GM21515 (cell line): ENCODE results near the gene KLF15.

Source experiments
- ATAC-seq: cut with Tn5 transposase; IDR thresholded peaks from one replicate; pipeline ENCODE4 v1.9.1; 2021; ENCODE audit not compliant: unreplicated experiment

Gene KLF15

DNA sequence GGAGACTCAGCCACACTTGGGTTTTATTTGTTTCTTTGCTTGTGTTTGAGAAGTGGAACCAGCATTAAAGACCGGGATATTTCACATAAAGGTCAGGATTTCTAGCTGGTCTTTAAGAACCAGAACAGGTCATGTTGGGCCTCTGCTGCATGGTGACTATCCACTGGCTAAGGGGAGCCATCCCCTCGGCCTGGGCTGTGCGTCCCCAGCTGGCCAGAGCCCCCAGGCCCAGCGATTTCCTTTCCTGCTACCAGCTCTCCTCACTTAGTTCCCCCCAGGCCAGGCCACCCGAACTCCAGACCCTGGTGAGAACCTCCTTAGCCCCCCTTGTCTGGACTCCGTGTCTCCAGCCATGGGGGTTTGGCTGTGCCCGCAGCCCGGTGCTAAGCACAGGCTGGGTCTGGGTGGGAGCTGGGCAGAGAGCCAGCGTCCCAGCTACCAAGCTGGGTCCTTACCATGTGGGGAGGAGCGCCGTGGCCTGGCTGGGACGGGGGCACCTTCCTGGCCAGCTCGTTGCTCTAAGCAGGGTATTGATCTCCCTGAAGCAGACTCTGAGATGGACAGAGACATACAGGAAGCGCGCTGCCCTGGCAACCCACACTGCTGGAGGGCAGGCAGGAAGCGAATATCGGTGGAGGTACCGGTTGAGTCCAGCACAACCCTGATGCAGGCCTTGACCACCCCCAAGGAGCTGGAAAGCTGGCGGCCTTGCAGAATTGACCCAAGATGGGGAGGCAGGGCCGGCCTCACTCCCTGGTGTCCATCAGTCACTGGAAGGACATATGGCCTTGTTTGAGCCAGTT, 49.4 kb downstream of the KLF15 start:
- ATAC-seq, result no peak

DNA sequence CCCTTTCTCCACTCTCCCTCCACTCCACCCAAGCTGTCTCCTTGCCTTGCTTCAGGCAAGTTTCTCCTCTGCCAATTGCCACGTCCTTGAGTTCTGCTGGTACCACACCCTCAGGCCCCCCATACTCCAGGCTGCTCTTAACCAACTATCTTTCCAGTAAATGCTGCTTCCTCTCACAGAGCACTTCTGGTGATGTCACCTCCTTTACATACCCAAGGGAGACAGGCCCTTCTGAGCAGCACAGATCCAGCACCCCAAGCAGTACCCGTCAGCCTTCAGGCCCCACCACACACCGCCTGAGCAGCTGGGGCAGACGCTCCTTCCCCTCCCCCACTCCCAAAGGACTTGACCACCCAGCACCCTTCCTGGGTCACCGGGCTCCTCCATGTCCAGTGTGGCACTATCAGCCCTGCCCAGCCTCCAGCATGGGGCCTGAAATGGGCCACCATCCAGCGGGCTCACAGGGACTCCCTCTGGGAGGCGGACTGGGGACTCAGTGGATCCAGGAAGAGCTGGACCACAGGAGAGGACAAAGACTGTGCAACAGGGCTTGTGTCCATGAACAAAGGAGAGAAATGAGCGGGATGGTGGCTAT, 50.2 kb downstream of the KLF15 start:
- ATAC-seq, result no peak

DNA sequence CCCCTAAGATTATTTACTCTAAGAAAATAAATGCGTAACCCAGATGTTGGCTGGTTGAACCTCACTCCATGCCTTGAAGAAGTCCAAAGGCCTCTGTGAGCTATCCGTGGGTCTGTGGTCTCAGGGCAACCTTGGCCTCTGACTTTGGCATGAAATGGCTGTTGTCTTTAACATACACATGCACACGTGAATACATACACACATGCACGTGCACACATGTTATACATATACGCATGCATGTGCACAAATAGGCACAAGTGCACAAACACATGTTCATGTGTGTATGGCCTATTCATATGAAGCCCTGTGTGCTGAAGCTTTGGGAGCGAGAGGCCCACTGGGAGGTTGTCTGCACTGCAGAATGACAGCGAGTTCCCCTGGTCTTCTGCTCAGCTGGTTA, 50.8 kb downstream of the KLF15 start:
- ATAC-seq, result no peak

DNA sequence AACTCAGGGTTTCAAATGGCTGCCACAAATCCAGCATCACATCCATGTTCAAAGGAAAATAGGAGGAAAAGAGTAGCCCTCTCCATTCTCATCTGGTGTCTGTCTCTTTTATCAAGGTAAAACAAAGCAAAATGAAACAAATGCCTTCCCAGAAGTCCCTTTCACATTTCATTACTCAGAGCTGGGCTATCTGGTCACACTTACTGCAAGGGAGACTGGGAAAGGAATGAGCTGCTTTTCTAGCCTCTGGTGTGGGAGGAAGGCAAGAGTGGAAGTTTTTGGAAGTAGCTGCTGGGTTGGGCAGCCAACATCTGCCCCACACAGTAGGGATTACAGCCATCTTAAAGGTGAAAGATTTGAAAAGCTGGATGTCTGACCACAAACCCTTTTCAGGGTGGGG, 51.8 kb downstream of the KLF15 start:
- ATAC-seq, result no peak

DNA sequence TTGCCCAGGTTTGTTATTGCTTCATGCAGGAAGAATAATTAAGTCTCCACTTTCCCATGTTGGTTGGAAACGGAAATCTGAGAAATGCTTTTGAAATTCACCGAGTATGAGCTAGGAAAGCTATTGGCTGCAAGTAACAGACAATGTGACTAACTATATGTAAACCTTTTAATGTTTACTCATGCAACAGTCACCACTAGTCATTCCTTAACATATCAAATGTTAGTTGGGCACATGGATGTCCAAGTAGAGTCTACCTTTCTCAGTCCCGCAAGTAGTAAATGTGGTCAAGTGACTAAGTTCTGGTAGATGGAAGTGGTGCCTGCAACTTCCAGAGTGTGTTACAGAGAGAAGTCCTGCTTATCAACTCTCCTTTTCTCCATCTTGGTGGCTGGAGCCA, 52.5 kb downstream of the KLF15 start:
- no peak for ATAC-seq

DNA sequence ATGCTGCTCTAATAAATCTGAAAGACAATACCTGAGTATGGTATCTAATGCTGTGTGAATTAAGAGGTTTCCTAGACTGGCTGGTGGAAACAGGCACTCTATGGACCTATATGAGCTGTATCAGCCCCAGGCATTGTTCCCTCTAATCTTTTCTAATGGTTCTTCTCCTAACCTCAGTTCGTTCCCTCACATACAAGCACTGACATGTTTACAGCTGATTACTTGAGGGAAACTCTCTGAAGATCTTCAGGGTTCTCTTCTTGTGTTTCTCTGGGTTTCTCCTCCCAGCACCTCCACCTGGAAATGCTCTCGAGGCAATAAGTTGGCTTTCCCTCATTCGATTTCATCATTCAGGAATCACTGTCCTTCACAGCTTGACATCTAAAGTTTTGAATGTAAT, 52.9 kb downstream of the KLF15 start:
- ATAC-seq, result no peak

DNA sequence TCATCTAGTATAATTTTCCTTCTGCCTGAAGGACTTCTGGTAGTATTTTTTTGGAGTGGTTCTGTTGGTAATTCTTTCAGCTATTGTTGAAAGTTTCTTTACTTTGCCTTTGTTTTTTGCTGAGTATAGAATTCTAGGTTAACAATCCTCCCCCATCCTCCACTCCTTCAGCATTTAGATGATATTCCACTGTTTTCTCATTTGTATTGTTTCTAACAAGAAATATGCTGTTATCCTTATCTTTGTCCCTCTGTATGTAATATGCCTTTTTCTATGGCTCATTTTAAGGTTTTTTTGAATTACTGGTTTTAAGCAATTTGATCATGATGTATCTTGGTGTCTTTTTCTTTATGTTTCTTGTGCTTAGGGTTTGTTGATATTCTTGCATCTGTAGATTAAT, 53.9 kb downstream of the KLF15 start:
- no peak for ATAC-seq

DNA sequence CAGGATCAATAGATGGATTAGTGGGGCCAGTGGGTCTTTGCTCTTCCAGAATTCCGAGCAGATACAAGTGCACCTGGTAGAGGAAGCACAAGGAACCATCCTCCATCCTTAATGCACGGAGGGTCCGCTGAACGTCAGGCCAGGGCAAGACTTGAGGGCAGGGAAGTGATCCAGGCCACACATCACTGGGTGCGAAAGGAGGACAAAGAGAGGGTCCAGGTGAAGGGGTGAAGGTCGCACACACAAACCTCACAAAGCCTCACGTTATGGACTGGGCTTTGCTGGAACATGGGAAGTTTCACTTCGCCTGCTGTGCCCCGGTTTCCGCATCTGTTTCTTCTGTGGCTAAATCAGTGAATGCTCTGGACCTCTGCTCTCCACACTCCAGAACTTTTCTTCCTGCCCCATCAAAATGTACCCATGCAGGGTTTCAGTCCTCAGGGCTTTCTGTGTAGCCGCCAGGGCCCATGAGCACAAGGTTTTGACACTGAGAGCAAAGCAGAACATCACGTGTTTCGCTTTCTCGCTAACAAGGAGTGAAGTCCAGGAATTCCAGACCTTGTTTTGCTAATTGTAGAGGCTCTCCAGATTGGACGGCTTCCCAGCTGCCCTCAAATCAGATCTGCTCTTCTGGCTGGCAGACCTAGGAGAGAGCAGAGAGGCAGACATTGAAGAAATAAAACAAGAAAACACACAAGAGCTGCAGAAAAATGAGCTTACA, 56.3 kb downstream of the KLF15 start:
- no peak for ATAC-seq

DNA sequence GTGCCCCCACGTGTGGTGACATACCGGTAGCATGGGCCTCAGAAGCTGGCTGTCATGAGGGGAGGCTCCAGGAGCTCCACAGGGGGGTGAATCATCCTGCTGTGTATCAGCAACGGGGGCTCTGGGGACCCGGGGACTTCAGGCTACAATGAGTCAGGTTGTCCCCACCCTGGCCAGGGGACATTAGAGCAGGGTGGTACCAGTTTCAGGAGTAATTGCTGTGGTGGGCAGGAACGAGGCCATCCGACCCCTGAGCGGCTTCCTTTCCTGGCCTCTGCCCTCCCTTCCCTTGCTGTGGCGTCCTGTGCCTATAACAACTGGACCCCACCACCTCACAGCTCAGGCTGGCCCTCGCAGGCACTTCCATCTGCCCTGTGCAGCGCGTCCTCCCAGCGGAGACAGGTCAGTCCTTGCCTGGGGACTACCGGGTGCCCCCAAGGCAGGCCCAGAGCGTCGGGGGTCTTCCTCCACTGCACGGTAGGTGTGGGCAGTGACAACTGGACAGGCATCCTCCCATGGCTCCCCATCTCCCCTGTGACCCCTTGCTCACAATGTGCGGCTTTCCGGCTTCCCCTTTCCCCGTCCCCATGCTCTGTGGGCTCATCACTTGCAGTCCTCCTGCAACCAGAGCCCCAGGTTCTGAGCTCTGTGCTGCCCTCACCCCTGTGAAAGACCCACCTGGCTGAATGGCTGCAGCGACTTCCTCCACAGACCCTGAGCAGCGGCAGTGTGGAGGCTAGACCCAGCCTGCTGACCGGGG, 57.0 kb downstream of the KLF15 start:
- no peak for ATAC-seq

DNA sequence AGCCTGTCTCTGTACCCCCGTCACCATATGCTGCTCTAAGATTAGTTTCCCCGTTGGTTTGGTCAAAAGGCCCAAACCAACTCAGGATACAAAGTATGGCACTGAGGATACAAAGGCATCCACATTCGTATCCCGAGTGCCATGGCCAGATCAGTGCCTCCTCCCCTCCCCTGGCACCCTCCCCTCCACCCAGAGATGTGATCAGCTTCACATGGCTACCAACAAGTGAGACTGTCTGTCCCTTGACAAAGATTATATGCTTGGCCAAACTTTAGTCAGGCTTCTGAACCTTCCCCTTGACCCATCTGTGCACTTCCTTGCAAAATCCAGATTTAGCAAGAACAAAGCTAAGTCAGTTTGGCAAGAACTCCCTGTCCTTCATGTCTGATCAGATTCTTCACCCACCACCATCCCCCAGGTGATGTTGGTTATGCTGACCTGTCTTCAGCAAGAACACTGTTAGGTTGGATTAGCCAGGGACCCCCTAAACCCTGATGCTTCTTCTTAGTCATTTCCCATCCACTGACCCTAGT, 61.7 kb downstream of the KLF15 start:
- ATAC-seq, result no peak

DNA sequence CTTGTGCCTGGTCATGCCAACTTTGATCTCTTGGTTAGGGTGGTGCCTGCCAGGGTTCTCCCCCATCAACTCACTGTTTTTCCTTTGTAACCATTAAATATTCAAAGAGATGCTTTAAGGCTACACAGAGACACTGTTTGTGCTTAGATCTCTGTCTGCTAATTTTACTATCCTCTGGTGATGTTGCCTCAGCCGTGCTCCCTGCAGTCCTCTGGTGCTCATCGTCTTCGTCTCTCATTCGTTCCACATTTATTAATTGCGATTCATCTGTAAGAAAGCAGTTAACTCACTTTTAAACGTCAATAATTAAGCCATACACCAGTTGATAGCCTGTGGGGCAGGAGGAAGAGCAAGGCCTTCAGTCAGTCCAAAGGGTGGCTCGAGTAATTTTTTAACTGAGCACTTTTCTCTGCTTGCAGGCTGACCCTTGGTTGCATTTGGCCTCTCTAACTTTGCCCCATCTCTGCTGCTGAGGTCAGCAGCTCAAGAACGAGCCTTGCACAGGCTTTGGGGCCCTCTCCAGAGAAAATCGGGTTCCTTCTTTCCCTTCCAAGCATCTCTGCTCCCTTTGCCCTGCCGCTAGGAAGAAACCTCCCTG, 62.9 kb downstream of the KLF15 start:
- no peak for ATAC-seq

DNA sequence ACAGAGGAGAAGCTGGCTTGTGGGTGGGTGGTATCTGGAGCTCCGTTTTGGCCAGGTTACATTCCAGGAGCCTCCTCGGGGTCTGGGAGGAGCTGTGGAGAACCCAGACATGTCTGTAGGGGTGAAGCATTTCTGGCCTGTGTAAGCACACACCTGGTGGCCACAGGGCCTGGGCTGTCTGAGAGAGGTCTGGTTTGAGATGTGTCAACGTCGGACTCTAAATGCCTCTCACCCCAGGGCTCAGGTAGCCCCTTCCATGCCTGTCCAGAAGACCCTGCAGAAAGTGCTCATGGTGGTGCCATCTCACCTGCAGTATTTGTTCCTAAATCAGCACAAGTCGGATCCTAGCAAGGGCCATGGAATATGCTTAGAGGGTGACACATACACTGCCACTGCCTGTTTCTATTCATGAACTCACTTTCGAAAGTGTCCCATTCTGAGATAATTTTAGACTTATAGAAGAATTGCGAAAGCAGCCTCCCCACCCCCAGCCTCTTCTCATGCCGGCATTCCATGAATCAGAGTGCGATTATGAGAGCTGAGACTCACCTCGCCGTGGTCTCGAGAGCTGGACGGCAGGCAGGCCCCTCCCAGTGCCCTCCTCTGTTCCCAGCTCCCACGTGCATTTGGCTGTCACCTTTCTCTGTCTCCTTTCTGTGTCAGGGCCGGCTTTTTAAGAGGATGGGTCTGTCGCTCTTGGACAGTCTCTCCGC, 63.7 kb downstream of the KLF15 start:
- no peak for ATAC-seq
